Spinal cord (tissue), 10 donors: ENCODE measurements around the gene ODF2. TPM values are rescaled to one million over a fixed set of nuclear protein-coding genes. Genes with fewer than 3 reads are reported as not detected.
"Not testable (repeated sequence)": the region's sequence is repeated elsewhere in the genome, so short reads cannot be mapped to it uniquely, and the experiment has no call there.

Experiments used
- DNase-seq, 6 donors: peaks; one replicate each; pipeline versions ENCODE4 v3.0.0 to v3.0.0-alpha.2; 2013 to 2015; ENCODE audit warnings: low spot score in 6 of 6, low read depth in 4 of 6
- H3K27ac ChIP-seq: one replicate; pipeline ENCODE4 v1.5.1; 2013; ENCODE audit warnings: low read depth, low read length, control low read depth
- H3K27me3 ChIP-seq: one replicate; pipeline ENCODE4 v1.6.1; 2013; ENCODE audit warnings: low read length; ENCODE audit not compliant: control insufficient read depth, insufficient read depth
- H3K36me3 ChIP-seq: one replicate; pipeline ENCODE4 v1.6.1; 2013; ENCODE audit warnings: low read length; ENCODE audit not compliant: control insufficient read depth, insufficient read depth
- H3K4me1 ChIP-seq: one replicate; pipeline ENCODE4 v1.6.1; 2013; ENCODE audit warnings: low read length; ENCODE audit not compliant: control insufficient read depth, insufficient read depth
- H3K4me3 ChIP-seq: one replicate; pipeline ENCODE4 v1.5.1; 2013; ENCODE audit warnings: low read depth, low read length, control low read depth
- H3K9me3 ChIP-seq: one replicate; pipeline ENCODE4 v1.6.1; 2013; ENCODE audit warnings: low read length; ENCODE audit not compliant: control insufficient read depth, insufficient read depth
- WGBS: methylation state at CpG from one replicate; pipeline ENCODE4 v1.1.5; 2013; ENCODE audit warnings: missing lambda C conversion rate; ENCODE audit not compliant: insufficient coverage; 5-methylcytosine and 5-hydroxymethylcytosine counted together
- polyA plus RNA-seq, 2 donors: library from polyadenylated mRNA; unstranded; fragments of 120-200 nt; gene quantifications; one replicate each; pipeline ENCODE4 v1.2.1, GENCODE V29; 2013; ENCODE audit not compliant: insufficient read length in 2 of 2
- total RNA-seq, 2 donors: library from RNA; depleted of rRNA in 1 of 2; stranded (reverse); fragments of 120-200 nt in 1 of 2; fragments of >200 nt in 1 of 2; gene quantifications; one replicate each; pipeline versions ENCODE4 v1.2.3 to v1.2.4, GENCODE V29; 2013 to 2014
- donor health status: healthy.

Gene ODF2
- total and polyA plus RNA-seq, 4 donors: 21.2 to 67.8 (median 50.2) TPM

- no peaks in the 10 kb centered on the region for H3K9me3 ChIP-seq
- H3K36me3 ChIP-seq: peaks cover 71% of the 10 kb centered on the region
- peak overlapping the region; percentile 11 for H3K27ac ChIP-seq
- H3K4me1 ChIP-seq: peaks cover 14% of the 10 kb centered on the region
- 55% methylated on average over 13 of the region's 13 CpGs for WGBS
- H3K27me3 ChIP-seq: no peaks in the 10 kb centered on the region
- peak in 2 of 6 donors; percentile 57 to 60 for DNase-seq
- no peak overlapping the region for H3K4me3 ChIP-seq
These were observed 38.4 kb downstream of the ODF2 start for GRCh38 chr9:128494108-128494745.

- WGBS: 63% methylated on average over 5 of the region's 5 CpGs
- DNase-seq: peak in 1 of 6 donors; percentile 47
- H3K27me3 ChIP-seq: no peaks in the 10 kb centered on the region
- H3K36me3 ChIP-seq: peaks cover 76% of the 10 kb centered on the region
- peaks cover 14% of the 10 kb centered on the region for H3K4me1 ChIP-seq
- no peaks in the 10 kb centered on the region for H3K9me3 ChIP-seq
- peak overlapping the region; percentile 11 for H3K27ac ChIP-seq
- H3K4me3 ChIP-seq: no peak overlapping the region
These were observed 38.9 kb downstream of the ODF2 start for GRCh38 chr9:128494746-128495129.

- H3K27ac ChIP-seq: no peak overlapping the region
- no peak overlapping the region for H3K4me3 ChIP-seq
- WGBS: 60% methylated on average over 1 of the region's 1 CpG
- H3K36me3 ChIP-seq: peaks cover 81% of the 10 kb centered on the region
- no peaks in the 10 kb centered on the region for H3K27me3 ChIP-seq
- peaks cover 14% of the 10 kb centered on the region for H3K4me1 ChIP-seq
- DNase-seq: no peak
- H3K9me3 ChIP-seq: no peaks in the 10 kb centered on the region
These were observed 39.5 kb downstream of the ODF2 start for GRCh38 chr9:128495296-128495695.

GRCh38 chr9:128495804-128496417, 40.1 kb downstream of the ODF2 start:
- DNase-seq: no peak
- Histone ChIP-seq H3K27me3 (no peaks in the 10 kb centered on the region), H3K9me3 (no peaks in the 10 kb centered on the region), H3K36me3 (peaks cover 80% of the 10 kb centered on the region), H3K27ac (no peak overlapping the region), H3K4me3 (no peak overlapping the region), H3K4me1 (peaks cover 14% of the 10 kb centered on the region)
- 85% methylated on average over 5 of the region's 6 CpGs for WGBS

DNA sequence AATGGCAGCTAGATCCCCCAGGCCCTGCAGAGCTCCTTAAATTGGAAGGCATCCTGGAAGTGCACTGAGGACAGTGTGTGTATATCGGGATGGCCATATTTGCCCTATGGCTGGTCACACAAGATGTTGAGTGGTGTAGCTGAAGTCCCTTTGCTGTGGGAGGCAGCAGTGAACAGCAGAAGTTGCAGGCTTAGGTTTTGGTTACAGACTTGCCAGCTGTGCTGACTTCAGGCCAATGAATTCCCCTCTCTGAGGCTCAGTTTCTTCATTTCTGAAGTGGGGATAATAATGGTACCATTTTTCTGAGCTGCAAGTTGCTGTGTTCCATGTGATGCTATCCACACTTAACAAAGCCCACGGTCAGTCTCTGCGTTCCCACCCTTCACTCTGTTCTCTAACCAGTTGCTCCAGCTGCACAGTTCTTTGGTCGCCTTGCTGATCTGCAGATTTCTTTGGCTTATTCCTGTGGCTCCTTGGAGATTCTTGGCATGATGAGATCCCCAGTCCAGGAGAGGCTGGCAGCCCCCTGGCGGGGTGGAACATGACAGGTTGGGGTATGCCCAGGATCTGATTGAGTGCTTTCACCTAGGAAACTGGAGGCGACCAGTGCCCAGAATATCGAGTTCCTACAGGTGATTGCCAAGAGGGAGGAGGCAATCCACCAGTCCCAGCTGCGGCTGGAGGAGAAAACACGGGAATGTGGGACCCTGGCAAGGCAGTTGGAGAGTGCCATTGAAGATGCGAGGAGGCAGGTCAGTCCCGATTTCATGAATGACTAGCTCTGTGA, 42.2 kb downstream of the ODF2 start:
- Histone ChIP-seq H3K27ac (peak overlapping the region; percentile 45), H3K36me3 (peaks cover 63% of the 10 kb centered on the region), H3K4me3 (no peak overlapping the region), H3K9me3 (no peaks in the 10 kb centered on the region), H3K27me3 (no peaks in the 10 kb centered on the region), H3K4me1 (peaks cover 14% of the 10 kb centered on the region)
- peak in 2 of 6 donors; percentile 11 to 70 for DNase-seq
- 84% methylated on average over 9 of the region's 11 CpGs for WGBS

GRCh38 chr9:128498911-128499310, 43.1 kb downstream of the ODF2 start:
- H3K36me3 ChIP-seq: peaks cover 59% of the 10 kb centered on the region
- no peak overlapping the region for H3K27ac ChIP-seq
- WGBS: 91% methylated on average over 7 of the region's 9 CpGs
- peaks cover 18% of the 10 kb centered on the region for H3K4me1 ChIP-seq
- no peak overlapping the region for H3K4me3 ChIP-seq
- no peaks in the 10 kb centered on the region for H3K27me3 ChIP-seq
- H3K9me3 ChIP-seq: no peaks in the 10 kb centered on the region
- no peak for DNase-seq

GRCh38 chr9:128499920-128500319, 44.1 kb downstream of the ODF2 start:
- no peak overlapping the region for H3K27ac ChIP-seq

GRCh38 chr9:128503415-128503825, 47.6 kb downstream of the ODF2 start:
- H3K9me3 ChIP-seq, H3K4me3 ChIP-seq, H3K27ac ChIP-seq, H3K27me3 ChIP-seq: not testable (repeated sequence)
- WGBS: 54% methylated on average over 13 of the region's 14 CpGs
- peak in 1 of 6 donors; percentile 2 for DNase-seq
- peaks cover 16% of the 10 kb centered on the region for H3K4me1 ChIP-seq
- H3K36me3 ChIP-seq: peaks cover 25% of the 10 kb centered on the region

More at GRCh38 chr9:128499920-128500319, 44.1 kb downstream of the ODF2 start:
- Histone ChIP-seq H3K27me3 (no peaks in the 10 kb centered on the region), H3K36me3 (peaks cover 50% of the 10 kb centered on the region), H3K9me3 (no peaks in the 10 kb centered on the region), H3K4me1 (peaks cover 13% of the 10 kb centered on the region), H3K4me3 (no peak overlapping the region)
- 95% methylated on average over 15 of the region's 15 CpGs for WGBS
- DNase-seq: no peak

DNA sequence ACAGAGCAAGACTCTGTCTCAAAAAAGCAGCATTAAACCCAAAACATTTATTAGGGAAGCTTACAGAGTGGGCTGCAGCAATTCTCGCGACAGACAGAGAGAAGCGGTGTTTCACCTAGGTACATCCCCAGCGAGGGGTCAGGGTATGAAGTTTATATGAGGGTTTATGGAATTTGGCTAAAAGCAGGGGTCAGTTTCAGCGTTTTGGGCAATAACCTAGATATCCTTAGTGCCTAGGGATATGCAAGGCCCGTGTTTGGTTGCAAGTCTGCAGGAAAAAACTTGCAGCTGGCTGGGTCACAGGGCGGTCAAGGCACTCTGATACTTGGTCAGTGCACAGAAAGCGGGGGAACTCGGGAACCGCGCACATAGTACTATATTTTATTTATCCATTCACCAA, 48.1 kb downstream of the ODF2 start:
- H3K9me3 ChIP-seq: no peaks in the 10 kb centered on the region

More for the DNA sequence above, 48.1 kb downstream of the ODF2 start:
- WGBS: 38% methylated on average over 6 of the region's 11 CpGs
- peak overlapping the region; percentile 84 for H3K27ac ChIP-seq
- no peaks in the 10 kb centered on the region for H3K27me3 ChIP-seq
- H3K4me1 ChIP-seq: peaks cover 16% of the 10 kb centered on the region
- peaks cover 22% of the 10 kb centered on the region for H3K36me3 ChIP-seq
- DNase-seq: peak in 1 of 6 donors; percentile 42
- H3K4me3 ChIP-seq: peak overlapping the region; percentile 86
